ENCODE results near the gene ZFC3H1.

ZFC3H1 gene

GRCh38 chr12:71656740-71657139 lies 6.9 kb downstream of the ZFC3H1 start:
- H3K4me3 ChIP-seq (ENCODE audit: low read depth, low read length) = no peak overlapping the region
- no peak for TF ChIP-seq CTCF (IDR thresholded peaks at IDR 0.05; ENCODE audit: borderline replicate concordance, insufficient read depth, low read depth, low read length)

GRCh38 chr12:71655907-71656306 lies 7.7 kb downstream of the ZFC3H1 start:
- H3K4me3 ChIP-seq (ENCODE audit: low read depth, low read length) = no peak overlapping the region
- no peak for TF ChIP-seq CTCF (IDR thresholded peaks at IDR 0.05; ENCODE audit: borderline replicate concordance, insufficient read depth, low read depth, low read length)

- no peak for TF ChIP-seq CTCF (IDR thresholded peaks at IDR 0.05; ENCODE audit: borderline replicate concordance, insufficient read depth, low read depth, low read length)
- no peak overlapping the region for H3K4me3 ChIP-seq (ENCODE audit: low read depth, low read length)
Observed at GRCh38 chr12:71655495-71655894, 8.2 kb downstream of the ZFC3H1 start.

- H3K4me3 ChIP-seq (ENCODE audit: low read depth, low read length) = no peak overlapping the region
- no peak for TF ChIP-seq CTCF (IDR thresholded peaks at IDR 0.05; ENCODE audit: borderline replicate concordance, insufficient read depth, low read depth, low read length)
Observed at GRCh38 chr12:71654200-71654599, 9.4 kb downstream of the ZFC3H1 start.

- no peak overlapping the region for H3K4me3 ChIP-seq (ENCODE audit: low read depth, low read length)
- TF ChIP-seq CTCF (IDR thresholded peaks at IDR 0.05; ENCODE audit: borderline replicate concordance, insufficient read depth, low read depth, low read length) = no peak
Observed at GRCh38 chr12:71653137-71653536, 10.5 kb downstream of the ZFC3H1 start.

GRCh38 chr12:71652656-71653055 lies 11.0 kb downstream of the ZFC3H1 start:
- H3K4me3 ChIP-seq (ENCODE audit: low read depth, low read length) = no peak overlapping the region
- TF ChIP-seq CTCF (IDR thresholded peaks at IDR 0.05; ENCODE audit: borderline replicate concordance, insufficient read depth, low read depth, low read length) = no peak

- TF ChIP-seq CTCF (IDR thresholded peaks at IDR 0.05; ENCODE audit: borderline replicate concordance, insufficient read depth, low read depth, low read length) = no peak
- H3K4me3 ChIP-seq (ENCODE audit: low read depth, low read length) = no peak overlapping the region
Observed at GRCh38 chr12:71649401-71649800, 14.2 kb downstream of the ZFC3H1 start.

Measured in GM12875 (cell line).